ENCODE data around the gene MYLK4.

DNA sequence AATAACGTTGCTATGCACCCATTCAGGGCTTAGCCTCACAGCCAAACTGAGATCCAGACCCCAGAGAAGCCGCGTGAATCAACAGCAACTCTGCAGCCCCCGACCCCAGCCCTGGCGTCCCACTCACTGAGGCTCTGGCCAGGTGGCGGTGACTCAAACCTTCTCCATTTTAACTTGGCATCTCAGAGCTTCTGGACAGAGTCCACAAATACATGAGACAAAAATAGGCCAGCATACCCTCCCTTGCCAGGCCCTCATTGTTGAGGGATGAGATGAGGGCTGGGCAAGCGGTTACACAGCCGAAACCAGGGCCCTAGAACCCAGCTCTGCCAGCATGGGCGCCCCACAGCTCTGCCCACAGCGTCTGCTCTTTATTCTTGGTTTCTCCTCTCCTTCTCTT, 118.4 kb downstream of the MYLK4 start:
- TF ChIP-seq EZH2 (IDR thresholded peaks at IDR 0.05; ENCODE audit: borderline replicate concordance, low read depth, low read length, severe bottlenecking) (no peak), JUN (IDR thresholded peaks at IDR 0.05; ENCODE audit: borderline replicate concordance, insufficient read depth, insufficient read length, low read depth) (no peak), POLR2A (IDR thresholded peaks at IDR 0.05; ENCODE audit: low read depth, low read length) (no peak), POLR2AphosphoS5 (IDR thresholded peaks at IDR 0.05; ENCODE audit: insufficient read depth, low read depth, low read length) (no peak), CTCF (IDR thresholded peaks at IDR 0.05; ENCODE audit: extremely low read depth in 1 of 2, insufficient read depth in 1 of 2, low read depth in 1 of 2, low read length in 2 of 2) (no peak), MYC (IDR thresholded peaks at IDR 0.05; ENCODE audit: low read depth, low read length) (no peak), GATA2 (IDR thresholded peaks at IDR 0.05; ENCODE audit: insufficient read depth, insufficient read length, low read depth, low read length) (no peak), FOS (IDR thresholded peaks at IDR 0.05; ENCODE audit: borderline replicate concordance, insufficient read depth, low read length) (no peak)
- TF ChIP-seq, protein P1, sequence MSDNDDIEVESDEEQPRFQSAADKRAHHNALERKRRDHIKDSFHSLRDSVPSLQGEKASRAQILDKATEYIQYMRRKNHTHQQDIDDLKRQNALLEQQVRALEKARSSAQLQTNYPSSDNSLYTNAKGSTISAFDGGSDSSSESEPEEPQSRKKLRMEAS (IDR thresholded peaks at IDR 0.05; ENCODE audit: insufficient read depth, insufficient read length), result no peak
